ENCODE results near the gene ADAM11.

The ADAM11 gene

DNA sequence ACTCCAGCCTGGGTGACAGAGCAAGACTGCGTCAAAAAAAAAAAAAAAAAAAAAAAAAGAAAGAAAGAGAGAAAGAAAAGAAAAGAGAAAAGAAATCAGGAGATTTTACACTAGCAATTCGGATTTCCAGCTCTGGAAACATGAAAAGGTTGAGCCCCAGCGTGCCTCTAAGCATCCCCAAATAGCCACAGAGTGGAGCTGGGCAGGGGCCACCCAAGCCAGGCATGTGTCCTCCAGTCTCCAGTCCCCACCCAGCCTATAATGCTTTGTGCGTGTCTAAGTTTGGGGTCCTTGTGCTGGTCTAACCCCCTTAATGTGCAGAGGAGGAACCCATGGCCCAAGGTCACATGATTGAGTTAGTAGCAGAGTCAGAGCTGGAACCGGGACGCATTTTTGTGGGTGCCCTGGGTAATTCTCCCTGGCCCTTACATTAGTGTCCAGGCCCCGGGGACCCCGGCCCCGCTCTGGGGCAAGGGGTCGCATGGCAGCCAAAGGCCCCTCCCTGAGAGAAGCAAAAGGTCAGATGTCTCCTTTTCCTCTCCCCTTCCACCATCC lies 19.9 kb downstream of the ADAM11 start:
- H3K4me3 ChIP-seq (ENCODE audit: insufficient read depth, low read length, poor library complexity, severe bottlenecking): no peak overlapping the region
- no peak overlapping the region for H3K27ac ChIP-seq (ENCODE audit: low read depth, low read length)
- H3K9me3 ChIP-seq (ENCODE audit: insufficient read depth, low read length): no peaks in the 10 kb centered on the region
- no peaks in the 10 kb centered on the region for H3K9me2 ChIP-seq (replicated peaks; ENCODE audit: insufficient read depth, low read length)
- H3K27me3 ChIP-seq (ENCODE audit: low read length): no peaks in the 10 kb centered on the region
- no peaks in the 10 kb centered on the region for H3F3A ChIP-seq (ENCODE audit: insufficient read depth)
- TF ChIP-seq EZH2phosphoT487 (conservative IDR thresholded peaks at IDR 0.05; ENCODE audit: low read length): no peak
- TF ChIP-seq CTCF (IDR thresholded peaks at IDR 0.05; ENCODE audit: insufficient read depth, low read length, poor library complexity, severe bottlenecking): no peak
- H4K20me1 ChIP-seq (ENCODE audit: low read depth, low read length): no peaks in the 10 kb centered on the region
- H3K9ac ChIP-seq (ENCODE audit: low read length): peak overlapping the region; percentile 43; the same call in 1 of the 2 replicates
- no peaks in the 10 kb centered on the region for H3K79me2 ChIP-seq (ENCODE audit: insufficient read depth, low read length)
- H2AFZ ChIP-seq (ENCODE audit: low read depth, low read length, severe bottlenecking): peak overlapping the region; percentile 86
- no peaks in the 10 kb centered on the region for H3K36me3 ChIP-seq (ENCODE audit: low read length)
- H3K4me2 ChIP-seq (ENCODE audit: low read depth, low read length, poor library complexity, severe bottlenecking): peak overlapping the region; percentile 57

DNA sequence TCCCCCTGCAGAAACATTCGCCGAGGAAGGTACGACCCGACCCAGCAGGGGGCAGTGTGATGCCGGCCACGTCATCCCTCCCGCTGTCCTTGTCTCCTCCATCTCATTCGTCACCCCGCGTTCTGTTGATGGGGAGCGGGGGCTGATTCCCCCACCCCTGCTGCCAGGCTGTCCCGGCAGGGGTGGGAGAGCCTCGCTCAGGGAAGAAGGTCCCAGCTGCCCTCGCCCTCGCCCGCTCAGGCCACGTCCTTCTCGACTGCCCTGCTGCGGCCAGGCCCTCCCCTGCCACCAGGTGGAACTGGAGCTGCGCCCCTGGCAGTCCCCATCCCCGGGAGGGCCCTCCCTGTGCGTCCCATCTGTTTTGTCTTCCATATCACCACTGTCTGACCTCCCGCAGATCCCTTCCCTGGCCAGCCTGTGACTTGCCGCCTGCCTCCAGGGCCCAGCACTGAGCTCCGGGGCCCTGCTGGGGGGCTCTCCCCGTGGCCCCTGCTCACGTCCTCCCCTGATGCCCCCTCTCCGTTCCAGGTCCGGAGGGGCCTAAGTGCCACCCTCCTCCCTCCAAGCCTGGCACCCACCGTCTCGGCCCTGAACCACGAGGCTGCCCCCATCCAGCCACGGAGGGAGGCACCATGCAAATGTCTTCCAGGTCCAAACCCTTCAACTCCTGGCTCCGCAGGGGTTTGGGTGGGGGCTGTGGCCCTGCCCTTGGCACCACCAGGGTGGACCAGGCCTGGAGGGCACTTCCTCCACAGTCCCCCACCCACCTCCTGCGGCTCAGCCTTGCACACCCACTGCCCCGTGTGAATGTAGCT lies 20.6 kb downstream of the ADAM11 start:
- H3K4me2 ChIP-seq (ENCODE audit: low read depth, low read length, poor library complexity, severe bottlenecking): peak overlapping the region; percentile 57
- TF ChIP-seq CTCF (IDR thresholded peaks at IDR 0.05; ENCODE audit: insufficient read depth, low read length, poor library complexity, severe bottlenecking): peak; percentile 72
- TF ChIP-seq EZH2phosphoT487 (conservative IDR thresholded peaks at IDR 0.05; ENCODE audit: low read length): no peak
- H3K79me2 ChIP-seq (ENCODE audit: insufficient read depth, low read length): no peaks in the 10 kb centered on the region
- no peaks in the 10 kb centered on the region for H3K9me2 ChIP-seq (replicated peaks; ENCODE audit: insufficient read depth, low read length)
- H2AFZ ChIP-seq (ENCODE audit: low read depth, low read length, severe bottlenecking): peak overlapping the region; percentile 86
- H4K20me1 ChIP-seq (ENCODE audit: low read depth, low read length): no peaks in the 10 kb centered on the region
- peak overlapping the region; percentile 36 for H3K4me3 ChIP-seq (ENCODE audit: insufficient read depth, low read length, poor library complexity, severe bottlenecking)
- H3K9ac ChIP-seq (ENCODE audit: low read length): peak overlapping the region; percentile 43; the same call in 1 of the 2 replicates
- H3K27me3 ChIP-seq (ENCODE audit: low read length): no peaks in the 10 kb centered on the region
- no peaks in the 10 kb centered on the region for H3K36me3 ChIP-seq (ENCODE audit: low read length)
- H3K27ac ChIP-seq (ENCODE audit: low read depth, low read length): no peak overlapping the region
- H3K9me3 ChIP-seq (ENCODE audit: insufficient read depth, low read length): no peaks in the 10 kb centered on the region
- no peaks in the 10 kb centered on the region for H3F3A ChIP-seq (ENCODE audit: insufficient read depth)

- TF ChIP-seq CTCF (IDR thresholded peaks at IDR 0.05; ENCODE audit: insufficient read depth, low read length, poor library complexity, severe bottlenecking) (no peak), EZH2phosphoT487 (conservative IDR thresholded peaks at IDR 0.05; ENCODE audit: low read length) (no peak)
- no peak overlapping the region for H3K27ac ChIP-seq (ENCODE audit: low read depth, low read length)
- H3F3A ChIP-seq (ENCODE audit: insufficient read depth): no peaks in the 10 kb centered on the region
- H3K4me3 ChIP-seq (ENCODE audit: insufficient read depth, low read length, poor library complexity, severe bottlenecking): no peak overlapping the region
- no peaks in the 10 kb centered on the region for H3K36me3 ChIP-seq (ENCODE audit: low read length)
- H3K27me3 ChIP-seq (ENCODE audit: low read length): no peaks in the 10 kb centered on the region
- no peaks in the 10 kb centered on the region for H3K79me2 ChIP-seq (ENCODE audit: insufficient read depth, low read length)
- H3K4me2 ChIP-seq (ENCODE audit: low read depth, low read length, poor library complexity, severe bottlenecking): no peak overlapping the region
- H3K9me2 ChIP-seq (replicated peaks; ENCODE audit: insufficient read depth, low read length): no peaks in the 10 kb centered on the region
- H2AFZ ChIP-seq (ENCODE audit: low read depth, low read length, severe bottlenecking): no peak overlapping the region
- H4K20me1 ChIP-seq (ENCODE audit: low read depth, low read length): no peaks in the 10 kb centered on the region
- no peaks in the 10 kb centered on the region for H3K9me3 ChIP-seq (ENCODE audit: insufficient read depth, low read length)
- no peak overlapping the region for H3K9ac ChIP-seq (ENCODE audit: low read length)
Observed at GRCh38 chr17:44780161-44780560, 21.4 kb downstream of the ADAM11 start.
